SU-DHL-6 (cell line): ENCODE data around the gene NT5C1A.

ENCODE experiments used
- EZH2phosphoT487 ChIP-seq: fragments of 200-600 bp; sonication (generic), shearing (Covaris generic); conservative IDR thresholded peaks from 2 replicates; pipeline ENCODE4 v1.6.1; 2018; ENCODE audit warnings: mild to moderate bottlenecking, antibody characterized with exemption, low read length, moderate library complexity, mixed read lengths
- TF ChIP-seq, protein P1 (sequence below): fragments of 200-600 bp; sonication (generic); IDR thresholded peaks from one replicate; pipeline ENCODE4 v1.5.1; 2017; ENCODE audit warnings: antibody characterized with exemption, mild to moderate bottlenecking, low read length, moderate library complexity; ENCODE audit not compliant: insufficient read depth, poor library complexity, severe bottlenecking

DNA sequence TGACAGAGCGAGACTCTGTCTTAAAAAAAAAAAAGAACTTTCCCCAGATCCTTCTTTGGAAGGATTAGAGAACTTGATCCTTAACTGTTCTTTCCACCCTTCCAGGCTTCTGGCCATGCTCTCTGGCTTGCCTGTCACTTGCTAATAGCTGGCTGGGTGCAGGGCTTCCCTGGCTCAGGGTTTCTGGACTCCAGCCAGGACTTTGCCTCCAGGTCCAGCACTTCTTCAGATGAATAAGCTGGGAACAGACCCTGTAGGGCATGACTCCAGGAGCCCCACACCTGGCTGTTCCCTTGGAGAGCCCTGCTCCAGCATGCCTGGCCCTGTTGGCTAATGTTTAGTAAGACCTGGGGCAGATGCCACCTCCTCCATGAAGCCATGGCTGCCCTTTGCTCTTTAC is 3.3 kb upstream of the NT5C1A start:
- TF ChIP-seq, protein P1, sequence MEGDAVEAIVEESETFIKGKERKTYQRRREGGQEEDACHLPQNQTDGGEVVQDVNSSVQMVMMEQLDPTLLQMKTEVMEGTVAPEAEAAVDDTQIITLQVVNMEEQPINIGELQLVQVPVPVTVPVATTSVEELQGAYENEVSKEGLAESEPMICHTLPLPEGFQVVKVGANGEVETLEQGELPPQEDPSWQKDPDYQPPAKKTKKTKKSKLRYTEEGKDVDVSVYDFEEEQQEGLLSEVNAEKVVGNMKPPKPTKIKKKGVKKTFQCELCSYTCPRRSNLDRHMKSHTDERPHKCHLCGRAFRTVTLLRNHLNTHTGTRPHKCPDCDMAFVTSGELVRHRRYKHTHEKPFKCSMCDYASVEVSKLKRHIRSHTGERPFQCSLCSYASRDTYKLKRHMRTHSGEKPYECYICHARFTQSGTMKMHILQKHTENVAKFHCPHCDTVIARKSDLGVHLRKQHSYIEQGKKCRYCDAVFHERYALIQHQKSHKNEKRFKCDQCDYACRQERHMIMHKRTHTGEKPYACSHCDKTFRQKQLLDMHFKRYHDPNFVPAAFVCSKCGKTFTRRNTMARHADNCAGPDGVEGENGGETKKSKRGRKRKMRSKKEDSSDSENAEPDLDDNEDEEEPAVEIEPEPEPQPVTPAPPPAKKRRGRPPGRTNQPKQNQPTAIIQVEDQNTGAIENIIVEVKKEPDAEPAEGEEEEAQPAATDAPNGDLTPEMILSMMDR = no peak
- no peak for TF ChIP-seq EZH2phosphoT487
